HEK293T (cell line): Measurements from ENCODE around the gene WWOX.

Experiments
- ARNT ChIP-seq: fragments of 450-650 bp; IDR thresholded peaks from 2 replicates; pipeline ENCODE4 v1.6.1; 2017; ENCODE audit warnings: mild to moderate bottlenecking
- BHLHE40 ChIP-seq: fragments of 450-650 bp; IDR thresholded peaks from 2 replicates; pipeline ENCODE4 v1.6.1; 2016; ENCODE audit warnings: mild to moderate bottlenecking, moderate library complexity, borderline replicate concordance
- ELF4 ChIP-seq: fragments of 450-650 bp; IDR thresholded peaks from 2 replicates; pipeline ENCODE4 v1.6.1; 2017; ENCODE audit warnings: antibody characterized with exemption
- FOXA1 ChIP-seq: fragments of 450-650 bp; IDR thresholded peaks from 2 replicates; pipeline ENCODE4 v1.6.1; 2016; ENCODE audit warnings: mild to moderate bottlenecking
- FOXK2 ChIP-seq: fragments of 450-650 bp; IDR thresholded peaks from 2 replicates; pipeline ENCODE4 v1.6.1; 2016; ENCODE audit warnings: mild to moderate bottlenecking
- FOXM1 ChIP-seq: fragments of 450-650 bp; IDR thresholded peaks from 2 replicates; pipeline ENCODE4 v1.6.1; 2017; ENCODE audit warnings: mild to moderate bottlenecking, borderline replicate concordance
- HDGF ChIP-seq: fragments of 450-650 bp; IDR thresholded peaks from 2 replicates; pipeline ENCODE4 v1.6.1; 2017; ENCODE audit warnings: antibody characterized with exemption, borderline replicate concordance
- L3MBTL2 ChIP-seq: fragments of 450-650 bp; conservative IDR thresholded peaks from 2 replicates; pipeline ENCODE4 v1.6.1; 2016; ENCODE audit warnings: mild to moderate bottlenecking
- LEF1 ChIP-seq: fragments of 450-650 bp; IDR thresholded peaks from 2 replicates; pipeline ENCODE4 v1.6.1; 2017; ENCODE audit warnings: mild to moderate bottlenecking, borderline replicate concordance
- SP1 ChIP-seq: fragments of 450-650 bp; IDR thresholded peaks from 2 replicates; pipeline ENCODE4 v1.6.1; 2017
- SUZ12 ChIP-seq: fragments of 450-650 bp; IDR thresholded peaks from 2 replicates; pipeline ENCODE4 v1.6.1; 2016; ENCODE audit warnings: mild to moderate bottlenecking
- TARDBP ChIP-seq: fragments of 450-650 bp; IDR thresholded peaks from 2 replicates; pipeline ENCODE4 v1.6.1; 2016
- TF ChIP-seq, protein P1 (sequence below): fragments of 450-650 bp; IDR thresholded peaks from 2 replicates; pipeline ENCODE4 v1.6.1; 2016

DNA sequence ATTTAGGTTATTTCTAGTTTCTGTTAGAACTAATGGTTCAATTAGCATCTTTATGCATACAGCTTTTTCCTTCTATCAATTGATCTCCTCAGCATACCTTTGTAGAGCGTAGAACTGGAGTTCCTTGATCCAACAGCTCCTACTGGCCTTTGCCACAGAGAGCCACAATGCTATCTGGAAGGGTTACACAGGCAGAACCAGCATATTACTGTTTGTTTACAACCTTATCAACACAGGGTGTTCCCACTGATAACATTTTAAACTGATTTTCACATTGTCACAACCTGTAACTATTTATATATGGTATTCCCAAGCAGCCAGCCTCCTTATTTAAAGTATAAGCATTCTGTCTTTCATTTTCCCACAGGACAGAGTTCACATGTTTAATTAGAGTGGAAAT, 1118.9 kb downstream of the WWOX start:
- TF ChIP-seq FOXM1 (no peak), HDGF (no peak), SUZ12 (no peak), SP1 (no peak), FOXK2 (no peak), FOXA1 (no peak), BHLHE40 (no peak), ARNT (no peak), ELF4 (no peak), TARDBP (no peak), LEF1 (no peak), L3MBTL2 (no peak)
- TF ChIP-seq, protein P1, sequence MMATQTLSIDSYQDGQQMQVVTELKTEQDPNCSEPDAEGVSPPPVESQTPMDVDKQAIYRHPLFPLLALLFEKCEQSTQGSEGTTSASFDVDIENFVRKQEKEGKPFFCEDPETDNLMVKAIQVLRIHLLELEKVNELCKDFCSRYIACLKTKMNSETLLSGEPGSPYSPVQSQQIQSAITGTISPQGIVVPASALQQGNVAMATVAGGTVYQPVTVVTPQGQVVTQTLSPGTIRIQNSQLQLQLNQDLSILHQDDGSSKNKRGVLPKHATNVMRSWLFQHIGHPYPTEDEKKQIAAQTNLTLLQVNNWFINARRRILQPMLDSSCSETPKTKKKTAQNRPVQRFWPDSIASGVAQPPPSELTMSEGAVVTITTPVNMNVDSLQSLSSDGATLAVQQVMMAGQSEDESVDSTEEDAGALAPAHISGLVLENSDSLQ = no peak
